22Rv1 (cell line): ENCODE results near the gene ADAM12.

Experiments
- H3K27ac ChIP-seq: fragments of 450-650 bp; 2 replicates; pipeline ENCODE4 v1.5.1; 2017
- CTCF ChIP-seq: fragments of 450-650 bp; IDR thresholded peaks from 2 replicates; pipeline ENCODE4 v1.5.1; 2017; ENCODE audit warnings: mild to moderate bottlenecking
- ZFX ChIP-seq: fragments of 450-650 bp; IDR thresholded peaks from 2 replicates; pipeline ENCODE4 v1.6.1; 2017; ENCODE audit warnings: antibody characterized with exemption, borderline replicate concordance

Gene ADAM12

GRCh38 chr10:126259760-126260479 lies 128.4 kb downstream of the ADAM12 start:
- no peak overlapping the region for H3K27ac ChIP-seq
- TF ChIP-seq CTCF: no peak

DNA sequence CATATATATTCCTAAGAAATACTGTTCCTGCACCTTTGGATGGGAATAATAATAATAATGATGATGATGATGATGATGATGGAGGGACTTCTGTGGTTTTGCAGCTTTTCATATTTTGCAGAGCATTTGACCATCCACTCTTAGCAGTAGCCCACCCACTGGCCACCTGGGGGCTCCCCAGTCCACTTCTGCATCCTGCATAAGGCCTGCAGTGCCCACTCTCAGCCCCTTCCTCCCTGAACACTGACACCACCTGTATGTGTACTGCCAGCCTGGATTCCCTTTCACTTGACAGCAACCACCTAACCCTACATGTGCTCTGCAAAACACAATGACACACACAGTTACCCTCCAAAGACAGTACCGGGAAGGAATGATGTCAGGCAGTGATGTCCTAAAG lies 131.4 kb downstream of the ADAM12 start:
- H3K27ac ChIP-seq: no peak overlapping the region
- no peak for TF ChIP-seq CTCF
- no peak for TF ChIP-seq ZFX

DNA sequence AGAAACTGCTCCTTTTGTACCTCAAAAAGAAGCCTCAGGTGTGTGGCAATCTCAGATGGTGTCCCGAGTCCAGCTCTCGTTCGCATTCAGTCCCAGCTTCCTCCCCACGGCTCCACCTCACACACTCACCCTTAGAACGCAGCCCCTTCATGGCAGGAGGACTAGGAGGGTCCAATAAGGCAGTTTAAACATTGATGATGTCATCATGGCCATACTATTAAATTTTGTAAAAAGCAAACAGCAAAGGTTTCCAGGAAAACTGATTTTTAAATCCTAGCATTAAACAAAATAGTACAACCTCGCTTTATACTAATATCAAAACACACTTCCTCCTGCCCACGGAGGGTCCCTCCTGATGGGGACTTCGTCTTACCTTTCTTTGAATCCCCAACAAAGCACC lies 133.0 kb downstream of the ADAM12 start:
- no peak overlapping the region for H3K27ac ChIP-seq
- TF ChIP-seq ZFX (no peak), CTCF (no peak)

- TF ChIP-seq CTCF (no peak), ZFX (no peak)
- no peak overlapping the region for H3K27ac ChIP-seq
These were observed 134.7 kb downstream of the ADAM12 start for GRCh38 chr10:126253611-126253998.

- no peak overlapping the region for H3K27ac ChIP-seq
- no peak for TF ChIP-seq ZFX
- no peak for TF ChIP-seq CTCF
These were observed 135.2 kb downstream of the ADAM12 start for GRCh38 chr10:126252884-126253610.

- TF ChIP-seq ZFX: no peak
- no peak for TF ChIP-seq CTCF
- H3K27ac ChIP-seq: no peak overlapping the region
These were observed 136.4 kb downstream of the ADAM12 start for GRCh38 chr10:126251778-126252407.
